OCI-LY1 (cell line): ENCODE data around the gene TOR1AIP1.

Source experiments
- CTCF ChIP-seq: fragments of 200-600 bp; sonication (generic), shearing (Covaris generic); IDR thresholded peaks from 2 replicates; pipeline ENCODE4 v1.5.1; 2017; ENCODE audit warnings: mild to moderate bottlenecking, antibody characterized with exemption, low read length, moderate library complexity, mixed read lengths
- EZH2 ChIP-seq: fragments of 200-600 bp; sonication (generic), shearing (Covaris generic); IDR thresholded peaks from 2 replicates; pipeline ENCODE4 v1.8.0; 2017; ENCODE audit warnings: borderline replicate concordance, mixed run types, mild to moderate bottlenecking, antibody characterized with exemption, low read length, moderate library complexity, mixed read lengths

- TF ChIP-seq CTCF, result no peak
- no peak for TF ChIP-seq EZH2
Measured at GRCh38 chr1:179870870-179871269, 11.2 kb upstream of the TOR1AIP1 start.
